Measurements from ENCODE around the gene MAN1C1. TPM values are rescaled to one million over a fixed set of nuclear protein-coding genes. Genes with fewer than 3 reads are reported as not detected.

The MAN1C1 gene
- total and polyA plus RNA-seq, 9 of the 15 experiments (the other 6 are each of a cell fraction or from before 2014, with no cell fraction given), result 0.04 to 0.44 (median 0.10) TPM; not detected in 3

GRCh38 chr1:25771221-25772114, 154.9 kb downstream of the MAN1C1 start (continued):
- TF ChIP-seq ZNF165 (CRISPR knock-in tag; IDR thresholded peaks at IDR 0.05; ENCODE audit: borderline replicate concordance), result no peak
- no peak for TF ChIP-seq MCM7 (IDR thresholded peaks at IDR 0.05)
- TF ChIP-seq, protein P1, sequence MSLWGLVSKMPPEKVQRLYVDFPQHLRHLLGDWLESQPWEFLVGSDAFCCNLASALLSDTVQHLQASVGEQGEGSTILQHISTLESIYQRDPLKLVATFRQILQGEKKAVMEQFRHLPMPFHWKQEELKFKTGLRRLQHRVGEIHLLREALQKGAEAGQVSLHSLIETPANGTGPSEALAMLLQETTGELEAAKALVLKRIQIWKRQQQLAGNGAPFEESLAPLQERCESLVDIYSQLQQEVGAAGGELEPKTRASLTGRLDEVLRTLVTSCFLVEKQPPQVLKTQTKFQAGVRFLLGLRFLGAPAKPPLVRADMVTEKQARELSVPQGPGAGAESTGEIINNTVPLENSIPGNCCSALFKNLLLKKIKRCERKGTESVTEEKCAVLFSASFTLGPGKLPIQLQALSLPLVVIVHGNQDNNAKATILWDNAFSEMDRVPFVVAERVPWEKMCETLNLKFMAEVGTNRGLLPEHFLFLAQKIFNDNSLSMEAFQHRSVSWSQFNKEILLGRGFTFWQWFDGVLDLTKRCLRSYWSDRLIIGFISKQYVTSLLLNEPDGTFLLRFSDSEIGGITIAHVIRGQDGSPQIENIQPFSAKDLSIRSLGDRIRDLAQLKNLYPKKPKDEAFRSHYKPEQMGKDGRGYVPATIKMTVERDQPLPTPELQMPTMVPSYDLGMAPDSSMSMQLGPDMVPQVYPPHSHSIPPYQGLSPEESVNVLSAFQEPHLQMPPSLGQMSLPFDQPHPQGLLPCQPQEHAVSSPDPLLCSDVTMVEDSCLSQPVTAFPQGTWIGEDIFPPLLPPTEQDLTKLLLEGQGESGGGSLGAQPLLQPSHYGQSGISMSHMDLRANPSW (CRISPR knock-in tag; IDR thresholded peaks at IDR 0.05), result no peak
- TF ChIP-seq GTF2F1 (IDR thresholded peaks at IDR 0.05; ENCODE audit: low read depth, low read length), result no peak
- no peak for TF ChIP-seq ATF6 (CRISPR knock-in tag; IDR thresholded peaks at IDR 0.05)
- no peak for TF ChIP-seq TCF7 (IDR thresholded peaks at IDR 0.05; ENCODE audit: borderline replicate concordance)
- no peak for TF ChIP-seq ZNF217 (CRISPR knock-in tag; IDR thresholded peaks at IDR 0.05)
- TF ChIP-seq MEIS2 (IDR thresholded peaks at IDR 0.05; ENCODE audit: partially characterized antibody), result peak; percentile 97
- no peak for TF ChIP-seq NR1H2 (CRISPR knock-in tag; IDR thresholded peaks at IDR 0.05)
- TF ChIP-seq ZNF561 (CRISPR knock-in tag; conservative IDR thresholded peaks at IDR 0.05), result no peak
- TF ChIP-seq TCFL5 (CRISPR knock-in tag; conservative IDR thresholded peaks at IDR 0.05), result no peak
- TF ChIP-seq ZKSCAN1 (IDR thresholded peaks at IDR 0.05; ENCODE audit: low read depth, low read length), result no peak
- TF ChIP-seq, protein P2, sequence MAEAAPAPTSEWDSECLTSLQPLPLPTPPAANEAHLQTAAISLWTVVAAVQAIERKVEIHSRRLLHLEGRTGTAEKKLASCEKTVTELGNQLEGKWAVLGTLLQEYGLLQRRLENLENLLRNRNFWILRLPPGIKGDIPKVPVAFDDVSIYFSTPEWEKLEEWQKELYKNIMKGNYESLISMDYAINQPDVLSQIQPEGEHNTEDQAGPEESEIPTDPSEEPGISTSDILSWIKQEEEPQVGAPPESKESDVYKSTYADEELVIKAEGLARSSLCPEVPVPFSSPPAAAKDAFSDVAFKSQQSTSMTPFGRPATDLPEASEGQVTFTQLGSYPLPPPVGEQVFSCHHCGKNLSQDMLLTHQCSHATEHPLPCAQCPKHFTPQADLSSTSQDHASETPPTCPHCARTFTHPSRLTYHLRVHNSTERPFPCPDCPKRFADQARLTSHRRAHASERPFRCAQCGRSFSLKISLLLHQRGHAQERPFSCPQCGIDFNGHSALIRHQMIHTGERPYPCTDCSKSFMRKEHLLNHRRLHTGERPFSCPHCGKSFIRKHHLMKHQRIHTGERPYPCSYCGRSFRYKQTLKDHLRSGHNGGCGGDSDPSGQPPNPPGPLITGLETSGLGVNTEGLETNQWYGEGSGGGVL (CRISPR knock-in tag; IDR thresholded peaks at IDR 0.05), result no peak
- TF ChIP-seq, protein P3, sequence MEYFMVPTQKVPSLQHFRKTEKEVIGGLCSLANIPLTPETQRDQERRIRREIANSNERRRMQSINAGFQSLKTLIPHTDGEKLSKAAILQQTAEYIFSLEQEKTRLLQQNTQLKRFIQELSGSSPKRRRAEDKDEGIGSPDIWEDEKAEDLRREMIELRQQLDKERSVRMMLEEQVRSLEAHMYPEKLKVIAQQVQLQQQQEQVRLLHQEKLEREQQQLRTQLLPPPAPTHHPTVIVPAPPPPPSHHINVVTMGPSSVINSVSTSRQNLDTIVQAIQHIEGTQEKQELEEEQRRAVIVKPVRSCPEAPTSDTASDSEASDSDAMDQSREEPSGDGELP (CRISPR knock-in tag; IDR thresholded peaks at IDR 0.05; ENCODE audit: borderline replicate concordance), result 0 out of 2 replicates have a peak, but pooled peaks have one; percentile 15
- TF ChIP-seq CEBPB (tag; IDR thresholded peaks at IDR 0.05), result no peak
- peak; percentile 54; the same call in 1 of the 2 replicates for TF ChIP-seq HMBOX1 (IDR thresholded peaks at IDR 0.05)
- TF ChIP-seq L3MBTL2 (IDR thresholded peaks at IDR 0.05), result peak; percentile 45
- TF ChIP-seq DIDO1 (tag; IDR thresholded peaks at IDR 0.05; ENCODE audit: low read depth), result no peak
- no peak for TF ChIP-seq FOSL1 (tag; conservative IDR thresholded peaks at IDR 0.05)
- no peak for TF ChIP-seq TRIM24 (IDR thresholded peaks at IDR 0.05)
